GM18511 (cell line): ENCODE data around the gene FOXA2.

ENCODE experiments used
- ATAC-seq: cut with Tn5 transposase; IDR thresholded peaks from one replicate; pipeline ENCODE4 v1.9.1; 2021; ENCODE audit warnings: mild to moderate bottlenecking, moderate library complexity; ENCODE audit not compliant: unreplicated experiment

The FOXA2 gene

GRCh38 chr20:22584922-22585785 lies 782 bp upstream of the FOXA2 start:
- no peak for ATAC-seq

DNA sequence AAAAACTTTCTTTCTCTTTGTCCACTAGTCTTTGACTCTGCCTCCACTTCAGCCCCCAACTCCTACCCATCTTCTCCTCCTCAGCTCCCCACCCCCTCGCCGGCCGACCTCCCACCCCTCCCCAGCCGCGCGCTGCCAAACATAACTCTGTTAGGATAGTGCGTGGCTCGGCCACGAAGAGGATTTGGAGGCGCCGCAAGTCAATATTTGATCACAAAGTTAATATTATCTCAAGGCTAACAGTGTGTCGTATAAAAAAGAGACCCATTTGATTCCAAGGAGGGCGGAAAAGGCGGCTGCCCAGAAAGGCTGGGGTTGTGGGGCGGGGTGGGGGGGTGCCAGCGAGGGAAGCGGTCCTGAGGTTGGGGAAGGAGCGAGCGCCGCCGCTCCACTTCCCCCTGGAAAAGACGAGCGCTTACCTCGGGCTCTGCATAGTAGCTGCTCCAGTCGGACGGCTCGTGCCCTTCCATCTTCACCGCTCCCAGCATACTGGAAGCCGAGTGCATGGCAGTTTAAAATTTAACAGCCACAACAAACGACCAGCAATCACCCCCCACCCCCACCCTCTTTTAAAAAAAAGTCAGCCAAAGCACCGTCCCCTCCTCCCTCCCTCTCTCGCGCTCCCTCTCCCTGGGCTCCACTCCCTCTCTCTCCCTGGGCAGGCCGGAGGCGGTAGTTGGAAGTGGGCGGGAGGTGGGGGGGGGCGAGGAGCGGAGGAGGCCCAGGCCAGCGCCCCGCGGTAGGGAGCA lies 425 bp downstream of the FOXA2 start:
- ATAC-seq: no peak

DNA sequence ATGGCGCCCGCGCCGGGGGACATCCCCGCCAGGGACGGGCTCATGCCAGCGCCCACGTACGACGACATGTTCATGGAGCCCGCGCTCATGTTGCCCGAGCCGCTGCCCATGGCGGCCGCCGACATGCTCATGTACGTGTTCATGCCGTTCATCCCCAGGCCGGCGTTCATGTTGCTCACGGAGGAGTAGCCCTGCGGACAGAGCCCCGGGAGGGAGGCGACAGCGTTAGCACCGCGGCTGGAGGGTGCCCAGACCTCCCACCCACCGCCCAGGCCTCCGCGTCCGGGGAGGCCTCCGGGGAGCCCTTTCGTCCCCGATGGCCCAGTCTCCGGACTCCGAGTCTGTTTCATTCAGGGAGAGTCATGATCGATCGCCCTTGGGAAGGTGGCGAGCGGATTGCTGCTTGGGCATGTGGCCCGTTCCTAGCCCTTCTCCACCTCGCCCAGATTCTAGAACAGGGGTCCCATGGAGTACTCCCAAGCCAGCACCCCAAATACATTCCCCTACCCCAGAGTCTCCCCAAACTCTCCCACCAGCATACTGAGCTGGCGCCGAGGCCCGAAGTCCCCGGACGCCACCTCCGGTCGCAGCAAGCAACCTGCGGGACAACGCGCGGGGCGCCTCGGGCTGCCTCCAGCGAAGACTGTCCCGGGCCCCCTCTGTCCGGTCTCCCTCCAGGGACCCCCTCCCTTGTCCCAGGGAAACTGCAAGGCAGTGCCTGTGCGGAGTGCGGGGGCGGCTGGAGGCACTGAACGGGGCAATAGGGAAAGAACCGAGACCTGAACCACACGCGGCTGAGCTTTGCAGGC lies 1.2 kb downstream of the FOXA2 start:
- no peak for ATAC-seq

DNA sequence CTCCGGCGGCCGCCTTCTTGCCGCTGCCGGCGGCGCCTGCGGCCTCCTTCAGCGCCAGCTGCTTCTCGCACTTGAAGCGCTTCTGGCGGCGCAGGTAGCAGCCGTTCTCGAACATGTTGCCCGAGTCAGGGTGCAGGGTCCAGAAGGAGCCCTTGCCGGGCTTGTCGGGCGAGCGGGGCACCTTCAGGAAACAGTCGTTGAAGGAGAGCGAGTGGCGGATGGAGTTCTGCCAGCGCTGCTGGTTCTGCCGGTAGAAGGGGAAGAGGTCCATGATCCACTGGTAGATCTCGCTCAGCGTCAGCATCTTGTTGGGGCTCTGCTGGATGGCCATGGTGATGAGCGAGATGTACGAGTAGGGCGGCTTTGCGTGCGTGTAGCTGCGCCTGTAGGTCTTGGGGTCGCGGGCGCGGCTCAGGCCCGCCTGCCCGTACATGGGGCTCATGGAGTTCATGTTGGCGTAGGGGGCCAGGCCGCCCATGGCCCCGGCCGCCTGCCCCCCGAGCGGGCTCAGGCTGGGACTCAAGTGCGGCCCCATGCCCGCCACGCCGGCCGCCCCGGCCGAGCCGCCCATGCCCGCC lies 1.9 kb downstream of the FOXA2 start:
- ATAC-seq: no peak

- ATAC-seq: no peak
Observed at GRCh38 chr20:22581437-22582385, 2.7 kb downstream of the FOXA2 start.

GRCh38 chr20:22579711-22580697 lies 4.4 kb downstream of the FOXA2 start:
- ATAC-seq: no peak

- no peak for ATAC-seq
Observed at GRCh38 chr20:22579119-22579427, 5.3 kb downstream of the FOXA2 start.

DNA sequence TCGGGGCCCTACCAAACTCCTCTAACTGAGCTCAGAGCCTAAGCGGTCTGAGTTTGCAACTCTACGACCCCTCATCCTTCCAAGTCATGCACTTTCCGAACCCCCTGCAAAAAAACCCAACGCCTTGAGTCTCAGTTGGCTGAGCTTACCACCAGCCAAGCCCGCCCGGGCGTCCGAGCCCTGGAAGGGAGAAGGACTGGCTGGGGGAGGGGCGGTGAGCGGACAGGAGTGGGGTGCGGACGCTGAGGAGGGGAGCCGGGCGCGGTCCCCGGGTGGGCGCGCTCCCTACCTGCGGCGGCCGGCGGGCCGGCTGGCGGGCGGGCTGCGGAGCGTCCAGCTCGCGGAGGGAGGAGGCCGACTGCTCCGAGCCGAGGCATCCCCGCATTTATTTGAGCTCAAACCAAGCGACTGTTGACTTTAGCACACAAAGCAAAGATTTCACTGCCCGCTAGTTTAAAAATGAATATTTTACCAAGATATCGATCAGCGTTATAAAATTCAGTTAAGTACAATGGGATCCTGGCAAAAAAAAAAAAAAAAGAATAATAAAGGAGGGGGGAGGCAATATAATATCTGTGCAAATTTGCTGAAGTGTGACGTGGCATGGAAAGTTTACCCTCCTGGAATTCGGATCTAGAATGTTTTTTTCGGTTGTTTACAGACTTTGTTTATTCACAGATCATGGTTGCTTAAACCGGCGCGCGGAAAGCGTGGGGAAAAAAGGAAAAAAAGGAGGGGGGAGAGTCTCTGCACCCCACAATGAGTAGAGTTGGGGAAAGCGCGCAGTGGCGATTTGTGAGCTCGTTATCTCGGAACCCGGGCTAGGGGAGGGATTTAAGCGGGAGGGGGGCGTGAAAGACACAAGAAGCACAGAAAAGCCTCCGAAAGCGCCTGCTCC lies 5.9 kb downstream of the FOXA2 start:
- ATAC-seq: no peak

DNA sequence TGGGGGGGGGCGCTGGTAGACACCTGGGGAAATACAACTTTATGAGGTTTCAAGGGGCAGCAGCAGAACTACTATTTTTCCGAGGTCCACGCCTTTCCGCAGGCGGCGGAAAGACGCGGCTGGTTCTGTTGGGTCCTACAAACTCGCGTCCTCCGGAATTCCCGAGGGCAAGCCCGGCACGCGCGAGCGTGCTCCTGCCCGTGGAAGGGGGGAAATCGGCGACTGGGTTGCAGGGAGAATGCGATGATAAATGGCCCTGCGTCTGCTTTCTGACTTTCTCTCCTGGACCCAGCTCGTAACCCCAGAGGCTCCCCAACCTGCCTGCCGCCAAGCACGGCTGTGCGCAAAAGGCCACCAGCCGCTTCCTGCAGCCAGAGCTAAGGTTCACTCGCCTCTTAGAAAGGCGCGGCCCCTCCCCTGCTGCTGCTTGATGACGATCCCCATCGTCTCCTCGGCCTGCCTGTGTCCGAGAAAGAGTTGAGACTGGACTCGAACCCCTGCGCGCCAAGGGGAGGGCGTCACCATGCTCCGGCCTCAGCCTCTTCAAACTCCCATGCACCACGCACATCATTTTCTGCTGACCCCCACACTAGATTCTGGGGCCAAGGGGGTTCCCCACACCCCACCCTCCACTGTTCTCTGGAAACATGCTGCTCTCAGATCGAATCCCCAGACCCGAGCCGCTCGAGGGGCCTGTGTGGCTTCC lies 6.7 kb downstream of the FOXA2 start:
- no peak for ATAC-seq

DNA sequence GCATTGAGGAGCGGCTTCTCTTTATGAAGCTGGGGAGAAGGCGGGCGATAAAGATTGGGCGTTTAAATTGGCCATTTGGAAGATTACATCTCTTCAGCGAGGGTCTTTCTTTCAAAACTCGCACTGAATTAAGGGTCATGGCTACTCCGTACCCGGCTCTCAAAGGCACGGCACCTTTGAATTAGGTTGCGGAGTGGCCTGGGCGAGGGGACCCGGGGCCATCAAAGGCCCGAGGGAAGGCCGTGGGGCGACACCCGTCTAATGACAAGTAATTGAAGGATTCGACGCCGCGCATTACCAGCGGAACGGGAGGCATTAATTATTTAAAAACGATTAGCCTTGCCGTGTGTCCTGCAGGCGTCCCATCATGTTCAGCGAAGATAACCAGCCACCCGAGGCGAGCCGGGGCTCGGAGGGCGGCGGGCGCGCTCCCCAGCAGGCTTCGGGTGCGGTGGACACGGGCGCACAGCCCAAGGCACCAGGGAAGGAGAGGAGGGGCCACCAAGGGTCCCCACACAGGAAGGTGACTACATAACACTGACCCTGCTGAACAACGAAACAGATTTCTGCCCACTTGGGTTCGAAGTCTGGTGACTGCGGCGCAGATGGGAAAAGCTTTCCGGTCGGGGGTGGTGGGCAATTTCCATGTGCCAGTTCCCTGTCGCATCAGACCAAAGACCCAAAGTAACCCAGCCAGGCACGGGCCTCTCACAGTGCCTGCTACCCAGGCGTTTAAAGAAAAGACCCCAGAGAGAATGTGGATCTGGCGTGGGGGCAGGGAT lies 7.4 kb downstream of the FOXA2 start:
- no peak for ATAC-seq

GRCh38 chr20:22576273-22576672 lies 8.1 kb downstream of the FOXA2 start:
- ATAC-seq: no peak

DNA sequence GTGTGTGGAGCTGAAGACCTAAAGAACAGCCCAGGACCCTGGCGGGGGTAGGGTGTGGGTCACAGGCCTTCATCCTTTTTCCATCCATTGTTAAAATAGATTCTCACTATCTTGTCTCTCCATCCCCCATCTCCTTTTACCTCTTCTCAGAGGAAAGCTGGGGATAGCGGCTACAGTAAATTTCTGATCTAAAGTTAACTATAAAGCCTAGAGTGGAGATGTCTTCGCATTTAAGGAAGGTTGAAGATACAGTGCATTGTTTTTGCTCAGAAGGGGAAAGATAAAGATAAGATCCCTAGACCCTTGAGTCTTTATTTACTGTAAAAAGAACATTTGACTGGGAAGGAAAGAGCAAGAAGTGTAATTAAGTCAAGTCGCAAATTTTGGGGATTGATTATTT lies 8.6 kb downstream of the FOXA2 start:
- no peak for ATAC-seq

- ATAC-seq: peak; percentile 55
Observed at GRCh38 chr20:22575087-22575721, 9.2 kb downstream of the FOXA2 start.

DNA sequence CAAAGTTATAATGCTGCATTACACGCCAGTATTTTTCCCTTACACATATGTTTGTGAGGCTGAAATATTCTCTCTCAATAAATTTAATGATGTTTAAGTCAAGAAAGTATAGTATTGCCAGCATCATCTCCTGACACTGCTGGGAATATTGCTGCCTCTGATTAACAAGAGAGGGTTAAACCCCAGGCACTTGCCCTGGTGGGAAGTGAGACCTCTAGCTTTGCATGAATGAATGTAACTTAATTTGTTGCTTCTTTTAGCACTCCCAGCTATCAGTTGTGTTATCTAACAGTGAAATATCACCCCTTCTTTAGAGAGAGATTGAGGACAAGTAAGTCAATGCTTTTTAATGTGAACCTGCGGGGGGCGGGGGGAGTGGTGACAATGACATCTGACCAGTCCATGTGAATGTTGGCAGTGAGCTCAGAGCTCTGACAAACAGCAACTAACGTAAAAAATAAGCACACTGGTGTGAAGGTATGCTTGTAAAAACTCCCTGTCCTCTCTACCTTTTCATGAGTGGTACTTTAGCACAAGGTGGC lies 9.8 kb downstream of the FOXA2 start:
- no peak for ATAC-seq

DNA sequence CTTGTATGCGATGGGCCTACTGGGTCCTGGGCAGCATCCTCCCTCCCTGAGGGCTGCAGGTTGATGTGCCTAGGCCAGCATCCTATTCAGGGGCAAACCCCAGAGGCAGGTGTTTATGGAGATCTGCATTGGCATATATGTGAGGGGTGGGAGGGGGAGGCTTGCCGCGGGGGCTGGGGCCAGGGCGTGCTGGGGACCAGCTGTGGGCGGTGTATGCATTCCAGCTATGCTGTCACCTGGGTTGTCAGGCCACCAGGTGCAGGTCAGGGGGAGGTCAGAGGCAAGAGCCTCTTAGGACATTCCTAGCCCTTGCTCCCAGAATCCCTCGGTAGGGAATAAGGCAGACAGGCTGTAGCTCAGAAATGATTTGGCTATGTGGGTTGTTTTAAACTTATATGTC lies 11.9 kb downstream of the FOXA2 start:
- ATAC-seq: no peak

GRCh38 chr20:22572023-22572422 lies 12.3 kb downstream of the FOXA2 start:
- ATAC-seq: no peak
